ENCODE measurements around the gene DHRS9.

DNA sequence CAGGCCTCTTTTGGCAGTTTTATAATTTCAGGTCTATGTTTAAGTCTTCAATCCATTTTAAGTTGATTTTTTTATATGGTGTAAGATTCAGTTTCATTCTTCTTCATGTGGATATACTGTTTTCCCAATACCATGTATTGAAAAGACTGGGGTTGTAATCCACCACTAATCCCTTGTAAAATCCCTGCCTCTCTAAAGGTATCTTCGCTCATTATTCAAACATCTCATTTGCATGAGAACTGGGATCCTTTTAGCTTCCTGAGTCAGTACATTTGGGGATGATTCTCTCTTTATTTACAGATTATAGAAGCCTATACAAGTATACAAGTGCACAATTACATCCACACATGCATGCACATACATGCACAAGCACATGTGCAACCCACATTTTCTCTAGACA lies 25.3 kb downstream of the DHRS9 start:
- TF ChIP-seq, protein P1, sequence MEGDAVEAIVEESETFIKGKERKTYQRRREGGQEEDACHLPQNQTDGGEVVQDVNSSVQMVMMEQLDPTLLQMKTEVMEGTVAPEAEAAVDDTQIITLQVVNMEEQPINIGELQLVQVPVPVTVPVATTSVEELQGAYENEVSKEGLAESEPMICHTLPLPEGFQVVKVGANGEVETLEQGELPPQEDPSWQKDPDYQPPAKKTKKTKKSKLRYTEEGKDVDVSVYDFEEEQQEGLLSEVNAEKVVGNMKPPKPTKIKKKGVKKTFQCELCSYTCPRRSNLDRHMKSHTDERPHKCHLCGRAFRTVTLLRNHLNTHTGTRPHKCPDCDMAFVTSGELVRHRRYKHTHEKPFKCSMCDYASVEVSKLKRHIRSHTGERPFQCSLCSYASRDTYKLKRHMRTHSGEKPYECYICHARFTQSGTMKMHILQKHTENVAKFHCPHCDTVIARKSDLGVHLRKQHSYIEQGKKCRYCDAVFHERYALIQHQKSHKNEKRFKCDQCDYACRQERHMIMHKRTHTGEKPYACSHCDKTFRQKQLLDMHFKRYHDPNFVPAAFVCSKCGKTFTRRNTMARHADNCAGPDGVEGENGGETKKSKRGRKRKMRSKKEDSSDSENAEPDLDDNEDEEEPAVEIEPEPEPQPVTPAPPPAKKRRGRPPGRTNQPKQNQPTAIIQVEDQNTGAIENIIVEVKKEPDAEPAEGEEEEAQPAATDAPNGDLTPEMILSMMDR (IDR thresholded peaks at IDR 0.05) = no peak
- TF ChIP-seq POLR2A (IDR thresholded peaks at IDR 0.05) (no peak), POLR2AphosphoS5 (IDR thresholded peaks at IDR 0.05) (no peak)
